M059J (cell line): ENCODE data around the gene CCDC157. TPM values are rescaled to one million over a fixed set of nuclear protein-coding genes. Genes with fewer than 3 reads are reported as not detected.

ENCODE experiments used
- DNase-seq: peaks from one replicate; pipeline ENCODE4 v3.0.0-alpha.2; 2012; ENCODE audit warnings: low read depth
- total RNA-seq: library from RNA; depleted of rRNA; stranded (reverse); fragments of >200 nt; shearing (Covaris generic); gene quantifications from 2 replicates; pipeline ENCODE4 v1.2.3, GENCODE V29; 2014; rRNA removed

Gene CCDC157
- total RNA-seq, 1 experiment from 2014 or later = 3.7 TPM

- DNase-seq = no peak
These were observed 57.1 kb downstream of the CCDC157 start for GRCh38 chr22:30413745-30414524.

DNA sequence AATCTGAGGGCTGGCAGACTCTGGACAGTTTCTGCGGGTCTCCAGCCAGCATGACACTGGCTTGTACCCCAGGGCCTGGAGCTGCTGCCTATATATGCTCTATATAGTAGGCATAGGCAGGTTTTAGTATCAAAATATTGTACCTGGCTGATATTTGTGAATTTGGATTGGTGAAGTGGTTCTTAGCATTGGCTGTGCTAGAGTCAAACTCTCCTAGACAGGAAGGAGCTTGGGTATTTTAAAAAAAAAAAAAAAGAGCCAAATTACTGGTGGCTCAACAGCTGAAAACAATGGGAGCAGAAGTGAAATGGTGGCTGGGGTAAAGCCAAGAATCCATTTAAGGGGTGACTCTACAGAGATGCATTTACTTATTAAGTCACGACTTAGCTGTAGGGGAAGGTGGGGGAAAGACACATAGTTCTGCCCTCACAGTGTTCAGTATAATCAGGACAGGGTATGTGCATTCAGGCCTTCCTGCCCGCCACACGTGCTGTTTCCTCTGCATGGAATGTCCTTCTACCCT is 57.8 kb downstream of the CCDC157 start:
- DNase-seq = no peak

- no peak for DNase-seq
These were observed 59.6 kb downstream of the CCDC157 start for GRCh38 chr22:30416403-30416802.

DNA sequence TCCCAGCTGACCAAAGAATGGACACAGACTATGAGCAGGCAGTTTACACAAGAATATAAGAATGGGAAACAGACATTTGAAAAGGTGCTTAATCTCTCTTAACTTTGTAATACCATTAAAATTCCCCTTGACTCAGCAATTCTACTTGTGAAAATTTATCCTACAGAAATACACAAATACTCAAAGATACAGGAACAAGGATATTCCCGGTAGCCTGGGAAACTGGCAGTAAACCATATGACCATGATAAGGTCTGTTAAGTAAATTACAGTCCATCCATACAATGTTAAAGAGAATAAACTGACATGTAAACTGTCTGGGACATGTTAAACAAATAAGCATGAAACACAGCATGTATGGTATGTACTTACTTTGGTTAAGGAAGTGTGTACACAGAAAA is 60.0 kb downstream of the CCDC157 start:
- no peak for DNase-seq

DNA sequence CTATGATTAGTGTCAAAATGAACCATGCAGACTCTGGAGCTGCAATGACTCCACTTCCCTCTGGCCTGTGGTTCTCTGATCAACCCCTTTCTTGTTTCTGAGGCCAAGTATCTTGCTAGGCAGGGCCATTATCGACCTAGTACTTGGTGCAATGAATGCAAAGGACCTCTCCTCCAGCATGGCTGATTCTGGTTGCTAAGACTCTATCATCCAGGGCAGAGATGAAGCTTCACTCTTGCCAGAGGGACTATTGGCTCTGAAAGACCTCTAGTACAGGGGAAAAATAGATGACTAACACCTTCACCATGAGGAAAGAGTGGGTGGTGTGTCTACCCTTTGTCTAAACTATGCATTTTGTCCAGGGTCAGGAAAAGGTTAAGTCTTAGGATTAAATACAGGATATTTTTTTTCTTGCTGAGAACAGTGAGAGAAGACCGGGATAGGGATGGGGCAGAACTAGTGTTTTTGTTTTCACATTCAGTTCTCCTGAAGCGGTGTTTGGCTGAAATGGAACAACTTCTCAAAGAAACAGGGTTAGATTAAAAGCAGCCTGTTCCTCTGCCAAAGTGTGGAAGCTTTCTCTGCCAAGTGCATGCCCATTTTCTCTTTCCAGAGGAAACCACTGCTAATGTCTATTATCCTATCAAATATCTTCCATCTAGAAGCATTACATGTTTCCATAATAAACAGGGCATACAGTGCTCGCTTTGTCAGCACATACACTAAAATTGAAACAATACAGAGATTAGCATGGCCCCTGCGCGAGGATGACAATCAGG is 63.7 kb downstream of the CCDC157 start:
- peak; percentile 88 for DNase-seq

DNA sequence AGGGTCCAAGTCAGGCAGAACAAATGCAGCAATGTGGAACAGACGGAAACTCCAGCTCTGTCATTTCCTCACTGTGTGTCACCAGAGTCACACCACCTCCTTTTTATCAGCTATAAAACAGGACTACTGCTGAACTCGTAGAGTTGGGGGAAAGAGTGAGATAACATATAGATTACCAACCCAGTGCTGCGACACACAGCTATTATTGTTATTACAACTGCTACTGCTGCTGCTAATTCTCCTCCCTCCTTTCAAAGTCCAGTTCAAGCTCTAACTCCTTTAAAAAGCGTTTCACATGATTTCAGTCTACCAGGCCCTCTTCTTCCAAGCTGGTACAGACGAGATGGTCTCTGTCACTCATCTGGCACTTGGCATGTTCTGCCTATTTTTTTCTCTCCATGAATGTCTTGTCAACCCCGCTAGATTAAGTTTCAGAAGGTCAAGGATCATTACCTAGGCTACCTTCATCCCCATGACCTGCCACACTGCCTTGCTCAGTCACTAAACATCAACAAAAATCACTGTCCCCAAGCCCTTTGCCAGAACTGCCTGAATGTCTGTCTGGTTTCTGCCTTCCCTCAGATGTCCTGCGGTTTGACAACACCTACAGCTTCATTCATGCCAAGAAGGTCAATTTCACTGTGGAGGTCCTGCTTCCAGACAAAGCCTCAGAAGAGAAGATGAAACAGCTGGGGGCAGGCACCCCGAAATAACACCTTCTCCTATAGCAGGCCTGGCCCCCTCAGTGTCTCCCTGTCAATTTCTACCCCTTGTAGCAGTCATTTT is 65.1 kb downstream of the CCDC157 start:
- DNase-seq = peak; percentile 33

DNA sequence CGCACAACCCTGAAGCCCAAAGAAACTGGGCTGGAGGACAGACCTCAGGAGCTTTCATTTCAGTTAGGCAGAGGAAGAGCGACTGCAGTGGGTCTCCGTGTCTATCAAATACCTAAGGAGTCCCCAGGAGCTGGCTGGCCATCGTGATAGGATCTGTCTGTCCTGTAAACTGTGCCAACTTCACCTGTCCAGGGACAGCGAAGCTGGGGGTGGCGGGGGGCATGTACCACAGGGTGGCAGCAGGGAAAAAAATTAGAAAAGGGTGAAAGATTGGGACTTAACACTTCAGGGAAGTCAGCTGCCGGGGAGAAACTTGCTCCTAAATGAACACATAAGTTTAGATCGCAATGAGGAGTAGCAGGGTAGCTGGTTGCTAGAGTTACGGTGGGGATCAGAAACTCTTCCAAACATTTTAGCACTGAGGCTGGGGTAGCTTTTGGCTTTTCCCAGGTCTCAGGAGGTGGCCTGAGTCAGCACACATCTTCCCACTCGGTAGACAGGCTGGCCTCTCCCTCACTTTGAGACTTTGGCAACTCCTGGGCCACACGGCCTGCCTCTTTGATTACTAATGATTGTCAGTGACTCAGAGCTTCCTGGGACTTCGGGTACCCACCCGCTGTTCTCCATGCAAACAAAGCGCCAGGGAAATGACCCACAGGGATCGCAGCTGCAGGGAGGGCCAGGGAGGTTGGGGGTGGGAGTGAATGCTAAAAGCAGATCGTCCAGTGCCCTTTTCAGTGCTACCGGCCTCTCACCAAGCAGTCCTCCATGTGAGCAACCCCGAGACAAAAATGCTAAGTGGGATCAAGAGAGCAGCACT is 65.9 kb downstream of the CCDC157 start:
- DNase-seq = peak; percentile 97

DNA sequence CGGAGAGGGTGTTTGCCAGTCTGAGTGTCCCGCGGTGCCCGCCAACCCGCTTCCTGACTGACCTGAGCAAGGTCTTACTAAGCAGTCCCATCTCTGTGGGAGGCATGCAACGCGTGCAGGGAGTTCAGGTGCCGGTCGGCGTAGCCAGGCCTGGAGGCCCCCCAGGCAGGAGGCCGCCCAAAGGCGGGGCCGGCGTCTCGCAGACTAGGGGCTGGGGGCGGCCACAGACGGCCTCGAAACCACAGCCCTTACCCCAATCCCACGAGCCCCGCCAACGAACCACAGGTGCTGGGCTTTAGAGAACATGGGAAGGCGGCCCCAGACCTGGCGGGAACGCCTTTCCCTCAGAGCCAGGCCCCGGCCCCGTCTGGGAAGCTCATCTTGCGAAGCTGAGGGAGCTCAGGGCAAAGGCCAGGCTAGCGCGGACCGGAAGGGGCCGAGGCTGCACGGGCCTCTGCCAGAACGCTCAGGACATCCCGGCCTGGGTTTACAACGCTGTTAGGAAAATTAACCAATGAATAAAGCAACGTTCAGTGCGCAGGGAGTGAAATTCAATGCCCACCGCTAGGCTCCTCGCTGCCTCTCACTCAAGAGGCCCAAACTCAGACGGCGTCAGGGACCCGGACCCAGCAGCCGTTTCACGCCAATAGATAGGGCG is 66.6 kb downstream of the CCDC157 start:
- DNase-seq = peak; percentile 86

- DNase-seq = peak; percentile 98
These were observed 67.2 kb downstream of the CCDC157 start for GRCh38 chr22:30423959-30424533.

DNA sequence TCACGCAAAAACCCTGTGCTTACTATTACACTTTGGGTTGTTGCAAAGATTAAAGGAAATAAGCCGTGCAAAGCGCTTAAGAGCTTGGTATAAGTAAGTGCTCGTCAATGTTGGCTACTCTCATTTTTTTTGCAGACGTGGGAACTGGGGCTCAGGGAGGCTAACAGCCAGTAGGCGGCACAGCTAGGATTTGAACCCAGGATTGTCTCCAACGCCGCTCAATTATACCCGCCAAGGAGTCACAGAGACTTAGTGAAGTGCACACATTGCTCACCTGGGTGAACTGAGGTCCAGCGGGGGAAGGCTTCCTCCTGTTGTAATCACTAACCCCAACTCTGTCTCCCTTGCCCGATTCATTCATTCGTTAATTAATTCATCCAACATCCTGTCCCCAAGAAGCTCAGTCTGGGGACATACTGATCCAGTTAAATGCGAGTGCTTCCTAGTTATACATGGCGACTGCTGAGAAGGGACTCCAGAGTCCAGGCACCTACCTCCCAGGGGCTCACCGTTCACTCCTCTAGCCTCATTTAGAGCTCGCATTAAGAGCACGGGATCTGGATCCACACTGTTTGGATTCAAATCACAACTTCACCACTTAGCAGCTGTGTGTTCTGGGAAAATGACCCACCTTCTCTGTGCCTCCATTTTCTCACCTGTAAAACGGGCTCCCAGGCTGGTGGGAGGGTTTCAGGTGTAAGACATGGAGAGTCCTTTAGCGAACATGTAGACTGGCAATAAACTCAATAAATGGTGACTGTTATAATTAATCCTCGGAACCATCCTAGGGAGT is 67.9 kb downstream of the CCDC157 start:
- DNase-seq = peak; percentile 32

GRCh38 chr22:30425327-30425615 is 68.5 kb downstream of the CCDC157 start:
- DNase-seq = no peak

DNA sequence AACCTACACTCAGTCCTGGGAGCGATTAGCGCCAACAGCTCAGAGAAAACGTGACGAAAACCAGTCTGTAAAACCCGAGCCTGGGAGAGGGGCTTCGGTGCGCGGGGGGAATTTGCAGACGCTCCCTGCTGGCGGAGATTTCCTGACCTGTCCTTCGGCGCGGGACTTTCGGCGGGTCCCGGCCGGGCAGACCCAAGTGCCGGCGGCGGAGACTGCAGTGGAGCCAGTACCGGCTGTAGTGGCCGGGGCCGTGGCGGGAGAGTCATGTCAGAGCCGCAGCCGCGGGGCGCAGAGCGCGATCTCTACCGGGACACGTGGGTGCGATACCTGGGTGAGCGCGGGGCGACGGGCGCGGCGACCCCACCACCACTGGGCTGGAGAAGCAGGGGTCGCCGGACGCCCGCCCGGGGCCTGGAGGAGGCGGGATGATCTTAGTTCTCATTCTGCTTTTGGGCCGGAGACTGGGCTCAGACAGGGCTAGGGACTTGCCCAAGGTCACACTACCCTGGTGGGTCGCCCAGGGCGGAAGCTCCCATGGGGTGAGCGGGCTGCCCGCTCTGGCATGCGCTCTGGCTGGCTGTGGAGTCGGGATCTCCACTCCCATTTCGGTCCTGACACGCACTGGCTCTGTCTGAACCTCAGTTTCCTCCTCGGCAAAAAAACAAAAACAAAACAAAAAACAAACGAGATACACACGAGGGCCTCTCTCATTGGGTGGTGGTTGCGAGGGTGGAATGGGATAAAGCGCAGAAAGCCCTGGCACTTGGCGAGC is 69.0 kb downstream of the CCDC157 start, which contains the start of gene MTFP1:
TSS of gene MTFP1 (plus strand) at position 153 of the 772 bp plus-strand sequence. CDS start at position 265, 112 bp downstream.
- peak; percentile 60 for DNase-seq

Other genes with a start within 250 kb of the CCDC157 start
- 7.5 and 9.9 TPM in 2 replicates for gene LIF, start 110.2 kb upstream of the CCDC157 start, total RNA-seq
- not detected in 2 replicates for gene OSM, start 90.2 kb upstream of the CCDC157 start, total RNA-seq
- gene CASTOR1, start 67.5 kb upstream of the CCDC157 start, total RNA-seq = 2.8 and 4.5 TPM in 2 replicates
- 13.5 and 20.9 TPM in 2 replicates for gene TBC1D10A, start 30.1 kb upstream of the CCDC157 start, total RNA-seq
- gene SF3A1, start 113 bp upstream of the CCDC157 start, total RNA-seq = 25.9 and 52.2 TPM in 2 replicates
- gene RNF215, start 30.4 kb downstream of the CCDC157 start, total RNA-seq = 15.1 and 17.4 TPM in 2 replicates
- 15.1 and 31.3 TPM in 2 replicates for gene SEC14L2, start 40.0 kb downstream of the CCDC157 start, total RNA-seq
- gene MTFP1, start 68.8 kb downstream of the CCDC157 start, total RNA-seq = 10.0 and 12.1 TPM in 2 replicates
- gene SEC14L3, start 115.0 kb downstream of the CCDC157 start, total RNA-seq = not detected in 2 replicates
- gene SEC14L4, start 148.7 kb downstream of the CCDC157 start, total RNA-seq = not detected in 2 replicates
- gene SEC14L6, start 189.7 kb downstream of the CCDC157 start, total RNA-seq = not detected in 2 replicates
- gene GAL3ST1, start 217.7 kb downstream of the CCDC157 start, total RNA-seq = not detected in 2 replicates
- 53.1 and 57.9 TPM in 2 replicates for gene PES1, start 234.9 kb downstream of the CCDC157 start, total RNA-seq